HepG2 (cell line): Measurements from ENCODE around the gene RALB. TPM values are rescaled to one million over a fixed set of nuclear protein-coding genes. Genes with fewer than 3 reads are reported as not detected.

Experiments used
- ATAC-seq: fragments of 200-7000 bp; cut with Tn5 transposase; 3 replicates; pipeline ENCODE4 v1.9.1; 2020; ENCODE audit warnings: mild to moderate bottlenecking, moderate library complexity
- BruUV-seq: library from RNA; stranded (reverse); fragments of 400-500 nt; replicated peaks from 2 replicates; lab custom pipeline; 2021; lab: Mats Ljungman, UMichigan
- CTCF ChIA-PET: fragments of 300-600 bp; formaldehyde crosslinking; extraction: SDS; loops from one replicate; lab custom pipeline; 2021; ENCODE audit warnings: low total read pairs, inconsistent platforms, low intra/inter-chr PET ratio; lab: Yijun Ruan, JAX
- POLR2A ChIA-PET: fragments of 350-600 bp; sonication (Branson Sonifier 250); formaldehyde crosslinking; loops from one replicate; lab custom pipeline; 2020; ENCODE audit warnings: antibody characterized with exemption, inconsistent platforms; lab: Yijun Ruan, JAX
- DNase-seq: peaks from one replicate; pipeline ENCODE4 v3.0.0-alpha.2; 2015; ENCODE audit warnings: low spot score
- FAIRE-seq: peaks from 3 replicates; lab custom pipeline; 2011; peaks lifted over from hg19 to GRCh38; lab: Jason Lieb, UNC
- H2AFZ ChIP-seq: one replicate; pipeline ENCODE4 v1.6.1; 2011; ENCODE audit warnings: low read length, inconsistent platforms
- H3K27ac ChIP-seq: fragments of 300-600 bp; 3 replicates; pipeline ENCODE4 v1.8.0; 2011; ENCODE audit warnings: mixed run types, mild to moderate bottlenecking, mixed read lengths, low read length, inconsistent platforms; ENCODE audit not compliant: insufficient read depth; ENCODE audit errors: extremely low read length
- H3K27me3 ChIP-seq, 2 experiments: fragments of 200-600 bp in 1 of 2; 2 replicates in 1 of 2; 3 replicates in 1 of 2; pipeline versions ENCODE4 v1.6.0 to v1.8.0; 2011; ENCODE audit warnings: low read length in 2 of 2, mild to moderate bottlenecking in 2 of 2, moderate library complexity in 2 of 2, inconsistent platforms in 1 of 2; ENCODE audit not compliant: insufficient read depth in 2 of 2, control insufficient read depth in 1 of 2
- H3K36me3 ChIP-seq, 2 experiments: fragments of 200-600 bp in 1 of 2; replicated peaks in 1 of 2; 2 replicates in 1 of 2; 3 replicates in 1 of 2; pipeline versions ENCODE4 v1.5.1 to v1.8.0; 2011; ENCODE audit warnings: low read length in 2 of 2, inconsistent platforms in 1 of 2; ENCODE audit not compliant: insufficient read depth in 2 of 2, control insufficient read depth in 1 of 2
- H3K4me1 ChIP-seq: 2 replicates; pipeline ENCODE4 v1.5.1; 2012; ENCODE audit warnings: low read length, inconsistent platforms; ENCODE audit not compliant: insufficient read depth
- H3K4me2 ChIP-seq: 2 replicates; pipeline ENCODE4 v1.6.0; 2011; ENCODE audit warnings: low read depth, low read length, inconsistent platforms
- H3K4me3 ChIP-seq, 3 experiments: fragments of 200-600 bp in 1 of 3; sonication (generic), shearing (Covaris generic) in 1 of 3; replicated peaks in 1 of 3; 2 replicates each; pipeline ENCODE4 v1.5.1; 2011 to 2016; ENCODE audit warnings: low read length in 3 of 3, inconsistent platforms in 2 of 3, low read depth in 2 of 3, mild to moderate bottlenecking in 2 of 3, control low read depth in 1 of 3, mixed read lengths in 1 of 3; ENCODE audit not compliant: insufficient read depth in 1 of 3
- H3K79me2 ChIP-seq: one replicate; pipeline ENCODE4 v1.6.1; 2011; ENCODE audit warnings: low read length, inconsistent platforms; ENCODE audit not compliant: insufficient read depth
- H3K9ac ChIP-seq: 2 replicates; pipeline ENCODE4 v1.6.0; 2011; ENCODE audit warnings: mild to moderate bottlenecking, low read depth, low read length, inconsistent platforms; ENCODE audit not compliant: insufficient read depth
- H3K9me3 ChIP-seq: 2 replicates; pipeline ENCODE4 v1.5.1; 2012; ENCODE audit warnings: mild to moderate bottlenecking, low read length
- H4K20me1 ChIP-seq: 2 replicates; pipeline ENCODE4 v1.6.0; 2011; ENCODE audit warnings: inconsistent platforms, mild to moderate bottlenecking, low read length, moderate library complexity; ENCODE audit not compliant: insufficient read depth
- BRCA1 ChIP-seq: sonication (generic); formaldehyde crosslinking; IDR thresholded peaks from 2 replicates; pipeline ENCODE4 v1.4.0; 2020; ENCODE audit warnings: missing genetic modification reagents
- CSRNP1 ChIP-seq: sonication (generic); formaldehyde crosslinking; IDR thresholded peaks from 2 replicates; pipeline ENCODE4 v1.8.1; 2023; ENCODE audit warnings: mild to moderate bottlenecking, missing genetic modification reagents
- POLR2G ChIP-seq: fragments of 200-400 bp; formaldehyde crosslinking; IDR thresholded peaks from 2 replicates; pipeline ENCODE4 v1.6.1; 2018; ENCODE audit warnings: mild to moderate bottlenecking, low read depth, low read length, moderate library complexity
- PPARG ChIP-seq: conservative IDR thresholded peaks from 2 replicates; pipeline ENCODE4 v1.6.1; 2016; ENCODE audit warnings: missing biosample characterization, missing genetic modification reagents
- ZC3H13 ChIP-seq: sonication (generic); formaldehyde crosslinking; IDR thresholded peaks from 2 replicates; pipeline ENCODE4 v1.8.1; 2023; ENCODE audit warnings: mild to moderate bottlenecking, missing genetic modification reagents, moderate library complexity
- ZNF616 ChIP-seq: sonication (generic); formaldehyde crosslinking; IDR thresholded peaks from 2 replicates; pipeline ENCODE4 v1.5.0; 2020; ENCODE audit warnings: low read depth, mild to moderate bottlenecking, missing genetic modification reagents
- ZNF768 ChIP-seq: sonication (generic); formaldehyde crosslinking; IDR thresholded peaks from 2 replicates; pipeline ENCODE4 v1.4.0; 2020; ENCODE audit warnings: missing genetic modification reagents
- WGBS: methylation state at CpG from one replicate; pipeline ENCODE4 v1.1.6; 2017; ENCODE audit warnings: low lambda C conversion rate; 5-methylcytosine and 5-hydroxymethylcytosine counted together
- in situ Hi-C: cut with HindIII; loops from 2 replicates; pipeline ENCODE4 v1.10.0; 2017; ENCODE audit warnings: low pct_unique_long_range_greater_than_20kb; ENCODE audit not compliant: extremely low pct_ligation_motif_present
- intact Hi-C: fragments of 100-400 bp; cut with micrococcal nuclease; formaldehyde crosslinking; loops from one replicate; pipeline ENCODE4 v1.10.0; 2022; ENCODE audit not compliant: unreplicated experiment
- polyA plus RNA-seq, 8 experiments: library from polyadenylated mRNA; depleted of rRNA in 3 of 8; stranded (reverse) in 7 of 8; unstranded in 1 of 8; fragments of >200 nt; fragmentation: Illumina TruSeq in 4 of 8; extraction: Trizol in 4 of 8; gene quantifications; 2 replicates each; pipeline versions ENCODE4 v1.2.1 to v1.2.3, GENCODE V29; 2011 to 2016; ENCODE audit warnings: low read depth in 4 of 8, missing spikeins in 1 of 8, mixed read lengths in 1 of 8; ENCODE audit not compliant: insufficient read depth in 1 of 8
- total RNA-seq, 5 experiments: library from RNA; depleted of rRNA; stranded (reverse); fragments of >200 nt; fragmentation: Illumina TruSeq; extraction: Trizol; gene quantifications; 2 replicates each; pipeline ENCODE4 v1.2.3, GENCODE V29; 2016; ENCODE audit warnings: low read depth in 1 of 5

RALB gene
- total and polyA plus RNA-seq, 2 of the 13 experiments (the other 11 are each of a cell fraction or from before 2014, with no cell fraction given), result 37.8 to 43.2 TPM

GRCh38 chr2:120219766-120220165 is 32.9 kb upstream of the RALB start:
- intact Hi-C loops, result loop anchor here (2.0 kb wide), 1 partner anchor 13 kb away; no protein-coding TSS in a partner anchor
- Histone ChIP-seq H4K20me1 (no peaks in the 10 kb centered on the region), H3K27me3 (peaks cover 9 to 12% of the 10 kb centered on the region in 2 experiments; a peak in 4 of 5 replicates), H3K4me3 (no peak overlapping the region), H3K36me3 (no peaks in the 10 kb centered on the region), H3K27ac (no peak overlapping the region), H2AFZ (no peak overlapping the region), H3K9ac (no peak overlapping the region), H3K4me2 (no peak overlapping the region), H3K9me3 (no peaks in the 10 kb centered on the region), H3K79me2 (no peaks in the 10 kb centered on the region), H3K4me1 (peaks cover 27% of the 10 kb centered on the region)
- ChIA-PET POLR2A (no interaction called here), CTCF (no interaction called here)
- in situ Hi-C loops, result no loop called here
- DNase-seq (no peak), ATAC-seq (no peak), FAIRE-seq (no peak)
- 88% methylated on average over 5 of the region's 5 CpGs for WGBS
- TF ChIP-seq POLR2G (no peak), PPARG (CRISPR knock-in tag) (no peak), ZC3H13 (0 out of 2 replicates have a peak, but pooled peaks have one; percentile 5), ZNF768 (no peak)
- BruUV-seq, result no TSS peak

- no peak for FAIRE-seq
- CTCF ChIA-PET, result no interaction called here
- intact Hi-C loops, result loop anchor here (2.0 kb wide), 1 partner anchor 14 kb away; no protein-coding TSS in a partner anchor
These were observed 31.9 kb upstream of the RALB start for GRCh38 chr2:120220756-120221155.

More at GRCh38 chr2:120220756-120221155, 31.9 kb upstream of the RALB start:
- ATAC-seq (no peak), DNase-seq (no peak)
- no peak overlapping the region for H2AFZ ChIP-seq
- BruUV-seq, result no TSS peak
- no peak overlapping the region for H3K27ac ChIP-seq
- POLR2A ChIA-PET, result no interaction called here
- H4K20me1 ChIP-seq, result no peaks in the 10 kb centered on the region
- in situ Hi-C loops, result no loop called here
- TF ChIP-seq ZNF616 (CRISPR knock-in tag) (no peak), BRCA1 (CRISPR knock-in tag) (no peak), CSRNP1 (CRISPR knock-in tag) (no peak)
- 90% methylated on average over 2 of the region's 2 CpGs for WGBS
- H3K79me2 ChIP-seq, result no peaks in the 10 kb centered on the region
- H3K36me3 ChIP-seq, result no peaks in the 10 kb centered on the region
- H3K9ac ChIP-seq, result no peak overlapping the region
- H3K4me2 ChIP-seq, result no peak overlapping the region
- H3K9me3 ChIP-seq, result no peaks in the 10 kb centered on the region
- peaks cover 11 to 22% of the 10 kb centered on the region in 2 experiments; a peak in 4 of 5 replicates for H3K27me3 ChIP-seq
- H3K4me3 ChIP-seq, result no peak overlapping the region
- H3K4me1 ChIP-seq, result peaks cover 37% of the 10 kb centered on the region
